ENCODE measurements around the gene EDC4. TPM values are rescaled to one million over a fixed set of nuclear protein-coding genes. Genes with fewer than 3 reads are reported as not detected.

The EDC4 gene
- total and polyA plus RNA-seq, 9 of the 15 experiments (the other 6 are each of a cell fraction or from before 2014, with no cell fraction given): 1.1 to 131 (median 74.0) TPM

GRCh38 chr16:67862623-67863583, 9.9 kb upstream of the EDC4 start (continued):
- no peak for TF ChIP-seq MGA (IDR thresholded peaks at IDR 0.05)
- no peak for TF ChIP-seq TEAD4 (IDR thresholded peaks at IDR 0.05; ENCODE audit: low read length)
- no peak for TF ChIP-seq TEAD4 (CRISPR knock-in tag; IDR thresholded peaks at IDR 0.05; ENCODE audit: borderline replicate concordance)
- no peak for TF ChIP-seq ZKSCAN8 (CRISPR knock-in tag; IDR thresholded peaks at IDR 0.05)
- no peak for TF ChIP-seq ZNF217 (CRISPR knock-in tag; IDR thresholded peaks at IDR 0.05)
- no peak for TF ChIP-seq CBX2 (IDR thresholded peaks at IDR 0.05; ENCODE audit: insufficient read depth, low read length, poor library complexity, severe bottlenecking)
- TF ChIP-seq CUX1 (CRISPR knock-in tag; IDR thresholded peaks at IDR 0.05): no peak
- TF ChIP-seq SMAD4 (CRISPR knock-in tag; conservative IDR thresholded peaks at IDR 0.05): no peak
- TF ChIP-seq ADNP (tag; IDR thresholded peaks at IDR 0.05): no peak
